Posterior vena cava (tissue), 2 donors: Measurements from ENCODE around the gene VGLL2. TPM values are rescaled to one million over a fixed set of nuclear protein-coding genes. Genes with fewer than 3 reads are reported as not detected.

Experiments
- DNase-seq: peaks from one replicate; pipeline ENCODE4 v3.0.0-alpha.2; 2020; ENCODE audit warnings: low spot score
- intact Hi-C, 2 donors: fragments of 100-400 bp; cut with DNase I; formaldehyde crosslinking; loops; one replicate each; pipeline versions ENCODE4 v1.14.1 to v1.14.2; 2022 to 2023
- total RNA-seq, 2 donors: library from RNA; stranded (reverse); fragmentation: NEBNext Ultra II Directional; extraction: Animal tissue kit (Norgen Biotek cat#: 25700); gene quantifications; one replicate each; pipeline ENCODE4 v1.2.1, GENCODE V29; 2021
- donor health status: DM: yes; HTN: yes; CAD: no.
- donor health status: DM: yes; HTN: yes; CAD: no.

VGLL2 gene
- total RNA-seq, 2 donors from 2014 or later: not detected

- intact Hi-C loops: no loop called here
- DNase-seq: no peak
Measured at GRCh38 chr6:117267766-117268534, 2.6 kb downstream of the VGLL2 start.

- DNase-seq: no peak
- intact Hi-C loops: no loop called here
Measured at GRCh38 chr6:117268924-117269323, 3.6 kb downstream of the VGLL2 start.

- intact Hi-C loops: no loop called here
- DNase-seq: no peak
Measured at GRCh38 chr6:117269638-117270054, 4.3 kb downstream of the VGLL2 start.

GRCh38 chr6:117270055-117270842 is 4.9 kb downstream of the VGLL2 start:
- no peak for DNase-seq
- intact Hi-C loops: no loop called here

- intact Hi-C loops: no loop called here
- DNase-seq: no peak
Measured at GRCh38 chr6:117270843-117271507, 5.6 kb downstream of the VGLL2 start.

- intact Hi-C loops: no loop called here
- no peak for DNase-seq
Measured at GRCh38 chr6:117272032-117272866, 6.9 kb downstream of the VGLL2 start.

GRCh38 chr6:117272891-117273290 is 7.5 kb downstream of the VGLL2 start:
- no peak for DNase-seq
- intact Hi-C loops: no loop called here

- DNase-seq: no peak
- intact Hi-C loops: no loop called here
Measured at GRCh38 chr6:117275205-117275604, 9.8 kb downstream of the VGLL2 start.

GRCh38 chr6:117275711-117276110 is 10.4 kb downstream of the VGLL2 start:
- intact Hi-C loops: no loop called here
- no peak for DNase-seq

- intact Hi-C loops: no loop called here
- DNase-seq: no peak
Measured at GRCh38 chr6:117276778-117277316, 11.5 kb downstream of the VGLL2 start.

GRCh38 chr6:117280922-117281321 is 15.6 kb downstream of the VGLL2 start:
- intact Hi-C loops: no loop called here
- DNase-seq: no peak

GRCh38 chr6:117288083-117288715 is 22.8 kb downstream of the VGLL2 start:
- no peak for DNase-seq
- intact Hi-C loops: no loop called here

- intact Hi-C loops: no loop called here
- no peak for DNase-seq
Measured at GRCh38 chr6:117290173-117290846, 25.0 kb downstream of the VGLL2 start.

- intact Hi-C loops: no loop called here
- DNase-seq: no peak
Measured at GRCh38 chr6:117298941-117299340, 33.6 kb downstream of the VGLL2 start.

GRCh38 chr6:117303323-117303722 is 38.0 kb downstream of the VGLL2 start:
- DNase-seq: no peak

GRCh38 chr6:117304446-117304845 is 39.1 kb downstream of the VGLL2 start:
- DNase-seq: no peak
- intact Hi-C loops: no loop called here

More at GRCh38 chr6:117303323-117303722, 38.0 kb downstream of the VGLL2 start:
- intact Hi-C loops: no loop called here

- intact Hi-C loops: no loop called here
- no peak for DNase-seq
Measured at GRCh38 chr6:117306227-117306790, 41.0 kb downstream of the VGLL2 start.

GRCh38 chr6:117307655-117308054 is 42.3 kb downstream of the VGLL2 start:
- intact Hi-C loops: no loop called here
- DNase-seq: no peak
